T47D (cell line): Measurements from ENCODE around the gene PLLP.
A peak's percentile ranks its signal among the peaks of the same experiment; 100 is the strongest.

Experiments used
- DNase-seq, 2 experiments: peaks; one replicate each; pipeline versions ENCODE4 v3.0.0 to v3.0.0-alpha.2; 2011 to 2012; ENCODE audit warnings: low read depth in 1 of 2, low spot score in 1 of 2
- JUND ChIP-seq: IDR thresholded peaks from 2 replicates; pipeline ENCODE4 v1.6.1; 2012; ENCODE audit warnings: low read depth
- in situ Hi-C: cut with HindIII; loops from 2 replicates; pipeline ENCODE4 v1.10.0; 2016; ENCODE audit warnings: low sequenced_read_pairs, low pct_unique_long_range_greater_than_20kb

The PLLP gene

DNA sequence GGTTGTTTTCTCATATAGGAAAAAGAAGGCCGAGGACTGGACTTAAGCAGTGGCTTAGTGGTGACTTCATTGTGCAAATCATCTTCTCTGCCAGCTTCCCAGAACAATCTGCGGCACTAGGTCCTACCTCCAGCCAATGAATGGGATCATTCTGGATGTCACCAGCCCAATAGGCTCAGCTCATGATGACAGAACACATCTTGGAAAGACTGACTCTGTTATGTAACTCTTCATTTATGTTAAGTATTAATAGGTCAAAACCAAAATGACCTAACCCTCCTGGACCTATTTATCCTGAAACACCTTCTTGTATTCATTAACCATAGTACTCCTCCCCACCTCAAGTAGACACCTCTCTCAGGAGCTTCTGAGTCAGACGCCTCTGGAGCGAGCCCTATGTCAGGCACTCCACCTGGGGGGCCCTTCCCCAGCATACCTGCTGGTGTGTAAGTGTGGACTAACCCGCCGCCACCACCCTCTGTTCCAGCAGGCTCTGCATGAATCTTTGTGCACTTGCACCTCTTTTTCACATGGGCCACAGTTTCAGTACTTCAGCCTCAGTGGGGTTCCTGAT lies 32.2 kb downstream of the PLLP start:
- no peak for DNase-seq
- TF ChIP-seq JUND, result no peak

DNA sequence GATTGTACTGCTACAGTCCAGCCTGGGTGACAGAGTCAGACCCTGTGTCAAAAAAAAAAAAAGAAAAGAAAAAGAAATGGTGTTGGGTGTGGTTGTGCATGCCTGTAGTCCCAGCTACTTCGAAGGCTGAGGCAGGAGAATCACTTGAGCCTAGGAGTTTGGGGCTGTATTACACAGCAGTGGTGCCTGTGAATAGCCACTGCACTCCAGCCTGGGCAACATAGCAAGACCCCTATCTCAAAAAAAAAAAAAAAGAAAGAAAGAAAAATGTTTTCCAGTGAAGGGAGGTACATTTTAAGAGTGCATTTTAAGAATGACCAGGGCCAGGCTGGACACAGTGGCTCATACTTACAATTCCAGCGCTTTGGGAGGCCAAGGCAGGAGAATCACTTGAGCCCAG lies 33.1 kb downstream of the PLLP start:
- no peak for DNase-seq
- in situ Hi-C loops, result no loop called here
- TF ChIP-seq JUND, result no peak

More for the DNA sequence above, 32.2 kb downstream of the PLLP start:
- in situ Hi-C loops, result no loop called here

DNA sequence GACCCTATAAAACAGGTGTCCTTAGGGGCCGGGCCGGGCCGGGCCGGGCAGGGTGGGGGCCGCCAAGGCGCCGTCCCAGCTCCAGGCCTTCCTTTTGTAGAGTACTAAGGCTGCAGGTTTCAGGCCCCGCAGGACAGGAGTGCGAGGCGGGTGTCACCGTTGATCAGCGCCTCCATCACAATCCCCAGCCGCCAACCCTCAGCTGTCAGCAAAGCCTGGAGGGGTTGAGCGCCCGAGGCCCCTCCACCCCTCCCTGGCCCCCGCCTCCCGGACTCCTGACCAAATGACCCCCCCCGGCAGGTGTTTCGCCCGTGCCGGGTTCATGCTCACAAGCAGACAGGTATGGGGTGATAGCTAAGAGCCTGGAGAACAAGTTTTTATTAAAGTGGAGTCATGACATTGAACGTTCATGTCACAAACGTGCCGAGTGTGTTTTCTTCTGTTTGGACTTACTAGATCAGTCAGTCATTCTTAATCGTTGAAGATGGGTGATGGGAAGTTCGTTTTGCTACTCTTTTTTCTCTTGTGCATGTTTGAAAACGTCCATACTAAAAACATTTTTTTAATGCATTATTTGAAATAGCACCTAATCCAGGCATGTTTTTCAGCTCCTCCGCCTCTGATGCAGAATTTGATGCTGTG lies 38.9 kb downstream of the PLLP start:
- TF ChIP-seq JUND, result no peak
- in situ Hi-C loops, result no loop called here
- peak in 1 of 2 experiments; percentile 32 for DNase-seq

DNA sequence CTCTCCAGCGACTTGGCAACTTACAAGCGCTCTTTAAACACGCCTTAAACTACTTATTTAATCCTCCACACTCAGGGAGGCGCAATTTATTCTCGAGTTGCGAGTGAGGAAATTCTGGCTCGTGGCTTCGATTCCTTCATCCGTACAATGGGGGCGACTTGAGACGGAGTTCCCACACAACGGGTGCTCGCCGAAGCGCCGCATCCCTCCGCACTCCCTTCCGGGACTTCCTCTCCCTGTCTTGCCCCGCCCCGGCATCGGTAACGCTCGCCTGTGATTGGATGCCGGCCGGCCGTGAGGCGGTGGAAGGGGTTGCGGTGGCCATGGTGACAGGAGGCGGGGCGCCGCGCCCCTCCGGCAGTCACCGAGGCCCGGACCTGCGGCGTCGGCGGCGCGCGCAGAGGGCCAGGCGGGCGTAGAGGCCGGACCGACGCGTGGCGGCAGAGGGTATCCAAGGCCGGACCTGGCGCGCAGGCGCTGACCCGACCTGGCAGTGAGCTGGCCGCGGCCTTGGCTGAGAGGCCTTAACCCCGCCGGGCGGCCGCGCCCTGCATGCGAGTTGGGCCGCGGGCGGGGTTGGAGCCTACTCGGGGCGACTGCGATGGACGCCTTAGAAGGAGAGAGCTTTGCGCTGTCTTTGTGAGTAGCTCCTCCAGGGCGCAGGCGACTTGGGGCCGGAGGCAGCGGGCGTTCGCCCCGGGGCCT lies 39.6 kb downstream of the PLLP start, which contains the start of gene ARL2BP:
ARL2BP (plus strand) TSS at position 493 of the 705 bp plus-strand sequence; CDS start at position 602, 109 bp downstream.
- in situ Hi-C loops, result no loop called here
- TF ChIP-seq JUND, result no peak
- DNase-seq, result peak; percentile 94 to 96

DNA sequence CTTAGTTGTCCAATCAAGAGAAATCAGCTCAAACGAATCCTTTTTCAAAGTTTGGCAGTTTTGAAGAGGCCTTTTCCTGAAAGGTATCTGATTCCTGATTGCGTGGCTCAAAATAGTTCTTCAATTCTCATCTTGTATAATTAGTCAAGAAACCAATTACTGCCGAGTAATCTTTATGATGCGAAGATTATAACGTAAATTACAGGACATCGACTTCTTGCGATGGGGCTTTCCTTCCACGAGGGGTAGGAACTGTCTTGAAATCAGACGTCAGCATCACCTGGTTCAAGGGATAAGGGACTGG lies 40.1 kb downstream of the PLLP start:
- TF ChIP-seq JUND, result no peak
- peak in 1 of 2 experiments; percentile 26 for DNase-seq
- in situ Hi-C loops, result no loop called here

DNA sequence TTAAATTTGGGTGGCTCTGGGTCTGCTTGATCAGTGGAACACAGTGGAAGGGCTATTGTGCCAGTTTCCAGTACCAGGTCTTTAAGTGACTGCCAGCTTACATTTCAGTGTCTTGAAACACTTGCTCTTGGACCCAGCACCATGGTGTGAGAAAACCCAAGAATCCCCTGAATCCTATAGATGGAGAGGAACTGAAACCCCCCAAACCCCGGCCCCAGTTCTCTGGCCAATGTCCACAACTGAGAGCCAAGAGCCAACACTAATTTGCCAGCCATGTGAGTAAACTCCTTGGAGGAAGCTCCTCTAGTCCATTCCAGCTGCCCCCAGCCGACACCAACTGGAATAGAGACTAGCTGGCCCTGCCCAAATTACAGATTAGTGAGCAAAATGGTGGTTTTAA lies 41.8 kb downstream of the PLLP start:
- TF ChIP-seq JUND, result no peak
- no peak for DNase-seq
- in situ Hi-C loops, result no loop called here

DNA sequence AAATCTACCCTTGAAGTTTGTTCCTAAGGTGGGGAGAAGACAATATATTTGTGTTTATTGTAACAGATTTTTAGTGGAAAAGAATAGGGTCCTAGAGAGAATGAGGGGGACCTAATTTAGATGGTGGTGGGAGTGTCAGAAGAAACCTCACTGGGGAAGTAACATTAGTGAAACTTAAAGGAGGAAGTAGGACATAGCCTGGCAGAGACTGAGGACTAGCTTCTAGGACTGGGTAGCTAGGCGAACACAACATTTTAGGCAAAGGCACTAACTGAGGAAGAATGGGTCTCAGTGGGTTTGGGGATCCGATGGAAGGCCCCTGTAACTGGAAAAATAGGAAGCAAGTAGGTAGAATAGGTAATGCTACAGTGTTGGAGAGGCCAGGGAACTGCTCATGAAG lies 43.6 kb downstream of the PLLP start:
- no peak for TF ChIP-seq JUND
- in situ Hi-C loops, result no loop called here

DNA sequence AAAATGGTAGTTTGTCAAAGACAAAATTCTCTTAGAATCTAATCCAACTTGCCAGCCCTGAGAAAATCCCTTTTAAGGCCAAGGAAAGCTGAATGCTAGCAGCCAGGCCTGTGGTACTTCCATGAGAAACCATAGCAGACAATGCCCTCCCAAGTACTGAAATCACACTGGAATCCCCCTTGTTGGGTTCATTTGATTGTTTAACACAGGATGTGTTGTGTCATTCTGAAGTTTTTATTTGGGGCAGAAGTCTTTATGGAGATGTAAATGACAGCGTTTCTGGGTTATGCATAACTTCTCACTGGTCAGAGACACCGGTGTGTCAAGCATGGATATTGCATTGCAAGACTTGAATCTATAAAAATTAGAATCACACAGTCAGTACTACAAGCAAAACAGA lies 45.4 kb downstream of the PLLP start:
- no peak for DNase-seq
- in situ Hi-C loops, result no loop called here
- TF ChIP-seq JUND, result no peak

More for the DNA sequence above, 43.6 kb downstream of the PLLP start:
- no peak for DNase-seq

DNA sequence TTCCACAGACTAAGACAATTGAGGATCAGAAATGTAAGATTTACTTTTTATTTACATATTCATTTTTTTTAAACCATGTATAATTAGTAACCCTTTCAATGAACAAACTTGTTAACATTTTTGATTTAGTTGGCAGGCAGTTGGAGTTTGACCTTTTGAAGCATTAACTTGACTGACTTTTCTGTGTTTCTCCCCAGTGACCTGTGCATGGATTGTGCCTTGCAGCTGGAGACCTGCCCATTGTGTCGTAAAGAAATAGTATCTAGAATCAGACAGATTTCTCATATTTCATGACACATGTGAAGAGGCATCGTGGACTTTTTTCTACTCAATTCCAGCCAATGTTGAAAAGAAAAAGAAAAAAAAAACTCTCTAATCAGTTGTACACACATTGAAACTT lies 45.8 kb downstream of the PLLP start:
- in situ Hi-C loops, result no loop called here
- DNase-seq, result no peak
- no peak for TF ChIP-seq JUND

DNA sequence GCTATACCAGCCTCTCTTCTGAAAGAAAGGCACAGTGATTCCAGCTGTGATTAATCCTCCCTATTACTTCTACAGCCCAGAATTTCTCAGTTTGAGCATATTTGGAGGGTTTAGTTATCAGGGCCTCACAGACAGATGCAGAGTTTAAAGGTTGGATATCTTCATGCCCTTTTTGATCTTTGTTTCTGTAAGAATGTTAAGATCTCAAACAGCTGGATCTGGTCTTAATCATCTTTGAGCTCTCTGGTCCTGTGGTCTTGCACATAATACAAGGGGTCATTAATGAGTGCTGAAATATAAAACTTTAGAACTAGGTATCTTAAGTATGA lies 48.5 kb downstream of the PLLP start:
- no peak for TF ChIP-seq JUND
- no peak for DNase-seq
- in situ Hi-C loops, result no loop called here

DNA sequence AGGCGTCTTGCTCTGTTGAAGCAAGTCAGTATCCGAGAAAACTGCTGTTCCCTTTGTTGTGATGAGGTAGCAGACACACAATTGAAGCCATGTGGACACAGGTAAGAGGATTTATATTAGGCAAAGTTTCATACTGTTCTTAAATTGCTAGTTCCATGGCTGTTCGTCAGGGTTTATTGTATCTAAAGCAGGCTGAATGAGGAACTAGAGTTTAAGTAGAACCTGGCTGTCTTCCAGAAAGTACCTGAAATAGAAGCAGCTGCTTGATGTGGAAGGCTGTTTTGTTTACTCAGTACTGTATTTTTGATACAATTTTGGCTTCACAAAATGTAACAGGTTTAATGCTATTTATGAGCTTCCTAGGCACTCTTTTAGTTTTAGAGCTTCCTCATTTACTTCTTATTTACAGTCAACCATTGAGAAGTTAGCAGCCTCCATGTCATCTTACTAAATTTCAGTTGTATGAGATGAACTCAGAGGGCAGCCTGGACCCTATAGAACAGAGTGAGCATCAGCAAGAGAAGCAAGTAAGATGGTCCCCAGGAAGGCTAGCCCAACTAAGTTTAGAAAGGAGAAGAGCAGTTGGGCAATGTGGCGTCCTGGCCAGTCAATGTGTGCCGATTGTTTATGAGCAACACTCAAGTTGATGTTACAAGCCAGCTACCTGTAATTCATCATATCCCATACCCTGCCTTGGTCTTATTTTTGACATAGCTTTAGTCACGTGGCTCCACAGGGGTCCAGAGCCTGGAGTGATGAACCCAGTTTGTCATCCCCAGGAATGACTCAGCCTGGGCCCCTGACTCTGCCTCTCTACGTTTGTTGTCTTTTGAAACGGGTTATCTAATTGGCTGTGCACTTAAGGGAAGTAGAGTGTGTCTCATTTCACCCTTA lies 49.1 kb downstream of the PLLP start:
- TF ChIP-seq JUND, result no peak
- in situ Hi-C loops, result no loop called here
- no peak for DNase-seq

DNA sequence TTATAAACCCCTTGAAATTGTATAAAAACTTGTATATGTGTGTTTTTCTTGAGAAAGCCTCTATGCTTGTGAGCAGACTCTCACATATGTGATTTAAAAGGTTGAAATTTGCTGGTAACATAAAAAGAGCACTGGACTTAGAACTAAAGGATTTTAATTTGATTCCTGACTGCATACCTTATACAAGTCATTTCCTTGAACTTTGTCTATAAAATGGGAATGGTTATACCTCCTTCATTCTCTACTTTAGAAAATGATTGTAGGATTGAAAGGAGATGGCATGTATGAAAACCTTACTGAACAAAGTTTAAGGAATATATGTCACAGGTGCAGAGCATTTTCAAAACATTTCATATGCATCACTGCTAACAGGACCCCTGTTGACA lies 49.8 kb downstream of the PLLP start:
- no peak for DNase-seq
- in situ Hi-C loops, result no loop called here
- no peak for TF ChIP-seq JUND
